ENCODE results near the gene CCDC28B.
A peak's percentile ranks its signal among the peaks of the same experiment; 100 is the strongest.

- TF ChIP-seq TAF1 (IDR thresholded peaks at IDR 0.05; ENCODE audit: low read depth, low read length) (no peak), POLR2A (IDR thresholded peaks at IDR 0.05; ENCODE audit: low read depth, low read length) (no peak), POLR2AphosphoS5 (IDR thresholded peaks at IDR 0.05; ENCODE audit: low read depth, low read length) (peak; percentile 72; the same call in 1 of the 2 replicates), POU2F2 (IDR thresholded peaks at IDR 0.05; ENCODE audit: low read depth, low read length) (no peak)
Measured at GRCh38 chr1:32231843-32232432, 31.5 kb downstream of the CCDC28B start.
